GM18526 (cell line): ENCODE data around the gene PRR11.

ENCODE experiments used
- POLR2A ChIP-seq: IDR thresholded peaks from 3 replicates; pipeline ENCODE4 v1.6.1; 2011; ENCODE audit not compliant: insufficient read length; ENCODE audit errors: extremely low read depth

PRR11 gene

DNA sequence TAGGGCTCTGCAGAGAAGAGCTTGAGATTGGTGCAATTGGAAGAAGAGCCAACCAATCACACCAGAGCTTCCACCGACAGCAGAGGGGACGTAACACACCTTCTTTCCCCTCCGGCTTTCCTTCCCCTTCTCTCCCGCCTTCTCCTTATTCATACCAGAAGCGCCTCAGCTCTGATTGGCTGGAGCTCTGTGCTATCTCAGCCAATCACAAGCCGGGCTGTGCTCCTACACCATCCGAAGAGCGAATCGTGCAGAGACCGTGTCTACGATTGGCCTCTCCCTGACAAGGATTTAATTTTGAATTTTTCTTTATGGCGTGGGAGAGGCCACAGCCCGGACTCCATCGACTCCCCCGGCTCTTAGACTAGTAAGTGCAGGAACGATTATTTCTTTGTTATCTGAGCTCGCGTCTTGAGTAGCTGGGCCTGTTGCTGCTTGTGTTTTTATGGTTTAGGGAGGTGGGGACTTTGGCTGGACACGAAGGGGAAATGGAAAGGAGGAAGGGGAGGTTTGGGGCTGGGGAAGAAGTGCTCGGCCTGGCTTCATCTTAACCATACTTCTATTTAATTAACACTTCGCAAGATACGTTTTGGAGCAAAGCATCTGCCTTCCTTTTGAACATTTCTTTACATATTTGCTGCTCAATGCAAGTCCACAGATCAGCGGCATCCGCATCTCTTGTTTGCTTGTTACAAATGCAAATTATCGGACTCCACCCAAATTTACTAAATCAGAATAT is at the start of gene PRR11:
Gene PRR11 (plus strand): TSS at position 308 of the 739 bp plus-strand sequence. CDS start 14,007 bp downstream, outside the sequence.
- TF ChIP-seq POLR2A: no peak

DNA sequence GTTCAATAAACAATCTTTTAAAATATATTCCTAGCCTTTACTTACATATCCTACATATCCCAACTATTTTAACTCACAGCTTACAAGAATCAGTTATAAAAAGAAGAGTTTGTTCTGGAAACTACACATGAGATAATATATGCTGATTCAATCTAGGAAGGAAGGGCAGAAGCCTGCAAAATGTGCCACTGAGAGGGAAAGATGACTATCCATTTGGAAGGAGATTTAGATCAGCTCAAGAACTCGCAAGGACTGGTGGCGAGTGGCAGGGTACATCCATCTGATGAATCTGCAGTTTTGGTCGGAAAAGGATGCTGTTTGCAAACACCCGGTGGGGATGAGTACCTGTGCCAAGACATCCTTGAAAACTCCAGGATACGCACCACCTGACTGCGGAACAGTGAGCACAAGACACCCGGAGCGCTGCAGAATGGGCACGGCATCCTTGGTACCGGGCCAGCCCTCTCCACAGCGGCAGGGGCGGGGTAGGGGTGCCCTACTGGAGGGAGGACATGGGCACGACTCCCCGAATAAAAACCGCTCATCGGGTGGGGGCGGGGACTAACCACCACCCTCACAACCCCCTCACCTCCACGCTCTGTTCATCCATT is 49.6 kb upstream of the PRR11 start:
- TF ChIP-seq POLR2A: no peak

DNA sequence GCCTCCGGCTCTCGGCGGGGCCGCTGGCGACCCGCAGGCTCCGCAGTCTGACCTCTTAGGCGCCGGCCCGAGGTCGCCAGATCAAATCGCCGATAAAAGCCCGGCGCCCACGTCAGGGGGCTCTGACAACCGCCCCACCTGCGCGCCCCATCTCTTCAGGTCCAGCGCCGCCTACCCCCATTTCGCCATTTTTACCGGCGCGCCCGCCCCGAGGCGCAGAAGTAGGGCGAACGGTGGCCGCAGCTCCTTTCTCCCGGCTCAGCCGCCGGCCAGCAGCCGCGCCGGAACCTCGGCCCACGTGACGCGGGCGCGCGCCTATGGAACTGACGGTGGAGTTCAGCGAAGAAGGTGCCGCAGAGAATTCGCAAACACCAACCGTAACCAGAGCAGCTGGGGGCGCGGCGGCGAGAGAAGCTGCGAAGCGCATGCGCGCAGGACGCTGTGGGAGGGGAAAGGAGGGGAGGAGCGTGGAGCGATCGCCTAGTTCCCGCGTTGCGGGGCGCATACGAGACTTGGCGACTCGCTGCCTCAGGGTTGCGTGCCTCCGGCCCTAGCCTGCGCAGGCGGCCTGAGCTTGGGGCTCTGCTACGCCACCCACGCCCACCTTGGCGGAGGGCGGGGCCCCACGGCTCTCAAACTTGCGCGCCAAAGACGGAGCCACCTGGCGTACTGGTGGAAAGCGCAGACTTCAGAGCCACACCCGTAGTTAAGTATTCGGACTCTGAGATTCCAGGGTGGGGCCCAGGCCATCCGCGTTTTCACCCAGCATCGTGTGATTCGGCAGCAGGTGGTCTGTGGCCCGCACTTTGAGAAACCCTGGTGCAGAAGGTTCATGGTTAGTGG is 48.9 kb upstream of the PRR11 start, which contains the start of gene TRIM37:
Gene TRIM37 (minus strand): TSS at position 418 of the 843 bp plus-strand sequence. CDS start 419 bp downstream, outside the sequence.
- peak; percentile 77 for TF ChIP-seq POLR2A

DNA sequence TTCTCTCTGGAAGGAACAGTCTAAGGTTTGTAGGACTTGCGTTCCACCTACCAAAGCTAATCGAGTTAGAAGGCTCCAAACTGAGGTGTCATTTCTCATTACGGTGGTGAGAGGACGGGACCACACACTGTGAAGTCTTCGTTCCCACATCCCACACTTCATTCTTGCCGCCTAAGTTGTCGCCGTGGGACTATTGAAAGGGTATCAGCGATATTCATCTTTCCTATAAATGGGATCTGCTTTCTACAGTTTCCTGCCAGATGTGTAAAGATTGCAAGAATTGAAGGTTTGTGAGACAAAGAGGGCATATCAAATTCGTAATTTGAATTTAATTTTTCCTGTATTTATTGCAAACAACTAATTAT is 48.3 kb upstream of the PRR11 start:
- no peak for TF ChIP-seq POLR2A

DNA sequence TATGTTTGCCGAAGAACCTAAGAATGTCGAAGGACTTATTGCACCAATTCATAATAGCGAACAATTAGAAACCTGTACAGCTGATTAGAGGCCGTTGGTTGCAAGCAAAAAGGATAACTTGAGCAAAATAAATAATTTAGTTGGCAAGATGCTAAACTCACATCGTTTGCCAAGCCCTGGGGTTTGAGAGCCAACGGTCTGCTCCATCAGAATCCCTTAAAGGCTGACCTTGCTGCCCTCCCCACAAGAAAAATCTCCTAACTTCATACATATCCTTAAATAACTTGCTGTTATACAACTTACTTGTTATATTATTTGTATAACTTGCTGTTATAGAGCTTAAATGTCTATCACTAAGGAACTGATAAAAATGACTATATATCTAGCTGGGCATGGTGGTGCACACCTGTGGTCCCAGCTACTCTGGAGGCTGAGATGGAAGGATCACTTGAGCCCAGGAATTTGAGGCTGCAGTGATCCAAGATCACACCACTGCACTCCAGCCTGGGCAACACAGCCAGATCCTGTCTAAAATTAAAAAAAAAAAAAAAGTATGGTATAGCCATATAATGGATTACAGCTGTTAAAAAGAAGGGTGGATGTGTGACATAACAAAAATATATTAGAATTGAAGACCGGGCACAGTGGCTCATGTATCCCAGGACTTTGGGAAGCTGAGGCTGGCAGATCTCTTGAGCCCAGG is 47.0 kb upstream of the PRR11 start:
- no peak for TF ChIP-seq POLR2A

DNA sequence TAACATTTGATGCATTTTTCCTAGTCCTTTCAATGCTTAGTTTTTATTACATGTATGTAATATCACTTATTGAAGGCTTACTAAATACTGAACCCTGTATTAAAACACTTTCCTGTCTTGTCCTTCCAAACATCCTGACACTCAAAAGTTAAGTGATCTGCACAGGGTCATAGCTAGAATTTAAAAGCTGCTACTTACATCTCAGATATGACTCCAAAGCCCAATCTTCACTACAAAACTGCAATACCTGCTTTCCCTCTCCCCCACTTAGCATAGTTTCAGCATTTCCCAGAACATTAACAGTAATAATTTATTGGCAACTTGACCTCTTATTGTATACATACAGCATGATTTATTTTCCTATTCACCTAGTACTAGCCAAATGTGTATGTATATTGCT is 44.6 kb upstream of the PRR11 start:
- no peak for TF ChIP-seq POLR2A

DNA sequence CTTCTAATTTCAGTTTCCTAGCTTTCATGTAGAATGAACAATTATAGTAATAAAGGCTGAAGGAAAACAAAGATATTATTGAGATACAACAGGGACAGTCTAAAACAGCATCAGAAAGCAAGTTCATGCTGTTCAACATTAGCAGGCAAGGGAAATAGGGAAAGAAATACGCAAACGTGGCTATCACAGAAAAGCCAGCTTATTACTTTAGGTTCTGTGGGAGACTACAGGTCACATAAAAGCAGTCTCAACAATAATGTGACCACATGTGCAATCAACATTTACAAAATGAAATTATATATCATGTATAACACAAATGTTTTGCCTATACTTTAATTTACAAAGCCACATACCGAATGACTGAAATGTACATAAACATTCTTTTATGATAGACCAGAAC is 44.0 kb upstream of the PRR11 start:
- TF ChIP-seq POLR2A: no peak

DNA sequence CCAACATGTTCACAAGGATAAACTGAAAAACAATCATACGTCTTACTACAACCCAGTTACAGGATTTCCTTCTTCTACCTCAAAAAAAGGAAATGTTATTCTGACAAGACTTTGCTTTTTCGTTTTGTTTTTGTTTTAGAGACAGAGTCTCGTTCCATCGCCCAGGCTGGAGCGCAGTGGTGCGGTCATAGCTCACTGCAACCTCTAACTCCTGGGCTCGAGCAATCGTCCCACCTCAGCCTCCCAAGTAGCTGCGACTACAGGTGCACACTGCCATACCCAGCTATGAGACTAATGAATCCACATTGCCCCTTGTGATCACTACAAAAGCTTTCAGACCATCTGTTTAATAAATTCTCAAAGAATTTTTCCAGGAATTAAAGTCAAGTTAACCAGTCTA is 40.1 kb upstream of the PRR11 start:
- TF ChIP-seq POLR2A: no peak

DNA sequence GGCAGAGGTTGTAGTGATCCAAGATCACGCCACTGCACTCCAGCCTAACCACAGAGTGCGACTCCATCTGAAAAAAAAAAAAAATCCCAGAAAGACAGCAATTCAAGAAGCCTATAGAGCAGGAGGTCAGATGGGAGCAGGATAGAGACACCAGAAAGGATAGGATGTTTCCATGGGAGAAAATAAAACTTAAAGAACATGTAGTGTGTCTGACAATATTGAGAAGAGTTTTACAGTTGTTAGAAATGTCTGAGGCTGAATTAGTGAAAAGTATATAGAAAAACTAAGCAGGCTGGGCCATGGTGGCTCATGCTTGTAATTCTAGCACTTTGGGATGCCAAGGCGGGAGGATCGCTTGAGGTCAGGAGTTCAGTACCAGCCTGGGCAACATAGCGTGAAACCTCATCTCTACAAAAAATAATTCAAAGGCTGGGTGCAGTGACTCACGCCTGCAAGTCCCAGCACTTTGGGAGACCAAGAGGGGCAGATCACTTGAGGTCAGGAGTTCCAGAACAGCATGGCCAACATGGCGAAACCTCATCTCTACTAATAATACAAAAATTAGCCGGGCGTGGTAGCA is 33.6 kb upstream of the PRR11 start:
- no peak for TF ChIP-seq POLR2A

DNA sequence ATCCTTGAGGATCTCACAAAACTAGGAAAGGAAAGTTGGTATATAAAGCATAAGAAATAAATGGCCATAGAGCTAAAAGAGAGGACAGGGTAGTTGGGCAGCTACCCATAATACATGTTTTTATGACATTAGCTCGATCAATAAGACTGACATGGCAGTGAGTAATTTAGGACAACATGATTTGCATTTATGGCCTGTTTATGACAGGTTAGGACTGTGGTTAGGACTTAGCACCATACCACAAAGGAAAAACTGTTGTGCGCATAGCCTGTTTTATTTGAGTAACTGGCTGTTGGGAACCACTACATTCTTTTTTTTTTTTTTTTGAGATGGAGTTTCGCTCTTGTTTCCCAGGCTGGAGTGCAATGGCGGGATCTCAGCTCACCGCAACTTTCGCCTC is 30.9 kb upstream of the PRR11 start:
- no peak for TF ChIP-seq POLR2A

DNA sequence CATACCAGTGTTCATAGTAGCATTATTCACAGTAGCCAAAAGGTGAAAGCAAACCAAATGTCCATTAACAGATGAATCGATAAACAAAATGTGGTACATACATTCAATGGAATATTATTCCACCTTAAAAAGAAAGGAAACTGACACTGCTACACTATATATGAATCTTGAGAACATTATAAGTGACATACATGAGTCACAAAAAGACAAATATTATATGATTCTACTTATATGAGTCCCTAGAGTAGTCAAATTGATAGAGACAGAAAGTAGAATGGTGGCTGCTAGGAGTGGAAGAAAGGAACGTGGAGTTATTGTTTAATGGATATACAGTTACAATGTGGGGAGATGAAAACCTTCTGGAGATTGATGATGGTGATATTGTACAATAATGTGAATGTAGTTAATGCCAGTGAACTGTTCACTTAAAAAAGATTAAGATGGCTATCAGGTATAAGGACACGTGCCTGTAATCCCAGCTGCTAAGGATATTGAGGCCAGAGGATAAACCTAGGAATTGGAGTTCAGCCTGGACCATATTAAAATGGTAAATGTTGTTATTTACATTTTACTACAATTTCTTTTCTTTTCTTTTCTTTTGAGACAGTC is 28.6 kb upstream of the PRR11 start:
- TF ChIP-seq POLR2A: no peak

DNA sequence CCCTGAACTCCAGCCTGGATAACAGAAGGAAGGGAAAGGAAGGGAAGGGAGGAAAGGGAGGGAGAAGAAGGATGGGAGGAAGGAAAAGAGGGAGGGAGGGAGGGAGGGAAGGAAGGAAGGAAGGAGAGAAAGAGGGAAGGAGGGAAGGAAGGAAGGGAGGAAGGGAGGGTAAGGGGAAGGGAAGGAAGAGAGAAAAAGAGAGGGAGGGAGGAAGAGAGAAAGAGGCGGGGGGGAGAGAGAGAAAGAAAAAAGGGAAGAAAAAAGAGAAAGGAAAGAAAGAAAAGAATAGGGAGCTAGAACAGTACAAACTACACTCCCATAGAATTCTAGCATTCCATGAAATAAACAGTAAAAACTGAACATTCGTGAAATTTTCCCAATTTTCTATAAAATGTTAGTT is 25.7 kb upstream of the PRR11 start:
- TF ChIP-seq POLR2A: no peak

DNA sequence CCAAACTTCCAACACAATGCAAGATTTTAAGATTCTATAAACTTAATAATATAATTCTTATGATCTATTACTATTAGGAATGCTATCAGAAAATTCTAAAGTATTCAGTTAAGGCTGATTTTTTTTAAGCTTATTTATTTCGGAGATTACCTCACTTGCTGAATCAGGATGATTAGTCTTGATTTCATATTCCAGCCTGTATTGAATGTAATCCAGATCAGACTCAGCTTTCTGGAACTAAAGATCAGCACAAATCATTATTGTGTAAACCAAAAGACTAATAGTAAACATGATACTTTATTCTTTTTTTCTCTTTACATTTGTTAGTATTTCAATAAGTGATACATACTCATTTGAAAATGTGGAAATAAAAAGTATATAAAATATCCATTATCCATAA is 24.4 kb upstream of the PRR11 start:
- no peak for TF ChIP-seq POLR2A

DNA sequence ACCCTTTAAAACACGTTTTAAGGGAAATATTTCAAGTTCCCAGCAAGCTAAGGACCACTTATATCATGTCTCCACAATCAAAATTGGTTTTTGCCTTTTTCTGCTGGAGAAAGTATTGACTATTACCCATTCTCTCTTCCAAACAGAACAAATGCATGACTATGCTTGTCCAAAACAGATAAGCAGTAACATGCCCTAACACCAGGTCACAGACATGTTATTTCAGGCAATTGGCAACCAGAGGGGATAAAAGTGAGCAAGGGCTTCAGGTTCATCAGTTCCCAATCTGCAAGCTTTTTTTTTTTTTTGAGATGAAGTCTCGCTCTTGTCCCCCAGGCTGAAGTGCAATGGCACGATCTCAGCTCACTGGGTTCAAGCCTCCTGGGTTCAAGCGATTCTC is 15.6 kb upstream of the PRR11 start:
- TF ChIP-seq POLR2A: no peak

DNA sequence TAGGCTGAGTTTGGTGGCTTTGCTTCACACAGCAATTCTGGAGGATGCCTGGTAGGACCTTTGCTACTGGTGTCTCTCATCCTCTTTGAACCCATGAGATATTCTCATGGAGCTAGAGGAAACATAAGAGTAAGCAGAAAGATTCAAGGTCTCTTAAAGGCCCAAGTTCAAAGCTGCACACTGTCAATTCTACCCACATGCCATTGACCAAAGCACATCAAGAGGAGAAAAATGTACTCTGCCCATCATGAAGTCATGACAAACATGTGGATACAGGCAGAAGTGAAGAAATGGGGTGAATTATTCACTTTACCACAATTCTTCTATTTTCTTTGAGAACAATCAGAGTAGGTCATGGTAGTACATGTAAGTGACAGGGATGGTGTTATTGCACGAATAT is 13.7 kb upstream of the PRR11 start:
- no peak for TF ChIP-seq POLR2A
